Parathyroid adenoma (tissue), 2 donors: ENCODE measurements around the gene CXCL11.

Experiments used
- H2AFZ ChIP-seq: fragments of 300-600 bp; sonication (generic); one replicate; pipeline ENCODE4 v1.7.0; 2017; ENCODE audit warnings: antibody characterized with exemption, mild to moderate bottlenecking
- H3K27ac ChIP-seq: fragments of 300-600 bp; sonication (generic); one replicate; pipeline ENCODE4 v1.7.0; 2017
- H3K27me3 ChIP-seq: fragments of 300-600 bp; sonication (generic); one replicate; pipeline ENCODE4 v1.7.0; 2017; ENCODE audit warnings: low read length; ENCODE audit not compliant: control insufficient read depth, insufficient read depth
- H3K36me3 ChIP-seq: fragments of 300-600 bp; sonication (generic); one replicate; pipeline ENCODE4 v1.7.0; 2017; ENCODE audit warnings: low read length; ENCODE audit not compliant: control insufficient read depth, insufficient read depth
- H3K4me1 ChIP-seq: fragments of 300-600 bp; sonication (generic); one replicate; pipeline ENCODE4 v1.7.0; 2017; ENCODE audit warnings: control low read depth
- H3K4me2 ChIP-seq: fragments of 300-600 bp; sonication (generic); one replicate; pipeline ENCODE4 v1.7.0; 2017; ENCODE audit warnings: low read length
- H3K4me3 ChIP-seq: fragments of 300-600 bp; sonication (generic); one replicate; pipeline ENCODE4 v1.7.0; 2017; ENCODE audit warnings: low read depth, low read length
- H3K79me2 ChIP-seq: fragments of 300-600 bp; sonication (generic); one replicate; pipeline ENCODE4 v1.7.0; 2017; ENCODE audit warnings: control low read depth
- H3K9ac ChIP-seq: fragments of 300-600 bp; sonication (generic); one replicate; pipeline ENCODE4 v1.7.0; 2017; ENCODE audit warnings: mild to moderate bottlenecking
- H3K9me3 ChIP-seq: fragments of 300-600 bp; sonication (generic); one replicate; pipeline ENCODE4 v1.7.0; 2017; ENCODE audit warnings: low read length; ENCODE audit not compliant: control insufficient read depth
- CTCF ChIP-seq: fragments of 300-600 bp; sonication (generic); IDR thresholded peaks from one replicate; pipeline ENCODE4 v1.7.0; 2017; ENCODE audit warnings: antibody characterized with exemption, mild to moderate bottlenecking
- donor health status: primary hyperparathyroidism.

Gene CXCL11

GRCh38 chr4:76010576-76010975 is 25.3 kb downstream of the CXCL11 start:
- Histone ChIP-seq H3K9me3 (no peaks in the 10 kb centered on the region), H3K4me2 (no peak overlapping the region), H3K4me1 (no peaks in the 10 kb centered on the region), H2AFZ (no peak overlapping the region), H3K36me3 (no peaks in the 10 kb centered on the region), H3K27me3 (no peaks in the 10 kb centered on the region), H3K9ac (no peak overlapping the region), H3K27ac (no peak overlapping the region), H3K4me3 (no peak overlapping the region), H3K79me2 (no peaks in the 10 kb centered on the region)
- TF ChIP-seq CTCF, result no peak

GRCh38 chr4:76009311-76009710 is 26.6 kb downstream of the CXCL11 start:
- Histone ChIP-seq H3K4me3 (no peak overlapping the region), H3K36me3 (no peaks in the 10 kb centered on the region), H3K27ac (no peak overlapping the region), H3K79me2 (no peaks in the 10 kb centered on the region), H2AFZ (no peak overlapping the region), H3K27me3 (no peaks in the 10 kb centered on the region), H3K4me2 (no peak overlapping the region), H3K9ac (no peak overlapping the region), H3K9me3 (no peaks in the 10 kb centered on the region), H3K4me1 (no peaks in the 10 kb centered on the region)
- TF ChIP-seq CTCF, result no peak

- Histone ChIP-seq H3K9me3 (no peaks in the 10 kb centered on the region), H3K27me3 (no peaks in the 10 kb centered on the region), H2AFZ (no peak within 1 kb of the TSS), H3K4me1 (no peaks in the 10 kb centered on the region), H3K4me3 (no peak within 1 kb of the TSS), H3K4me2 (no peak within 1 kb of the TSS), H3K27ac (no peak within 1 kb of the TSS), H3K79me2 (no peaks in the 10 kb centered on the region), H3K36me3 (no peaks in the 10 kb centered on the region), H3K9ac (no peak within 1 kb of the TSS)
- TF ChIP-seq CTCF, result no peak
Measured at GRCh38 chr4:76007089-76007862, 28.6 kb downstream of the CXCL11 start, which contains the start of gene CXCL9. TSS of gene CXCL9 (minus strand) at chr4:76007509. CDS start at chr4:76007449, 60 bp downstream.

DNA sequence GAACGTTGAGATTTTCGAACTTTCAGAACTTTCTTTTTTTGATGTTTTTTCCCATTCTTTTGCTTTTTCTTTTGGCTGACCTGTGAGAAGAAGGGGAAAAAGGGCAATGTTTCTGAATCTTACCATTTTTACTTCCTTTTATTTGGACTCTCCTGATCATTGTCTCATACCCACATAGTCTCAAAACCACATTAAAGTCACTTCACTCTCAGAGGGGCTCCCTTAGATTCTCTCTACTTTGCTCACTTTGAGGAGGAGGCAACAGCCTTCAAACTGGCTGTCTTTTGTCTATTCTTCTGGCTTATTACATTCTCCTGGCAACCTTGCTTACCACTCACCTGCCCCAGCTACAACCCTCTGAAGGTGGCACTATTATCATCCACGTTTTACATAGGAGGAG is 32.2 kb downstream of the CXCL11 start:
- no peak overlapping the region for H3K4me3 ChIP-seq
- H3K9ac ChIP-seq, result no peak overlapping the region
- H3K4me1 ChIP-seq, result no peaks in the 10 kb centered on the region
- no peaks in the 10 kb centered on the region for H3K79me2 ChIP-seq
- H2AFZ ChIP-seq, result no peak overlapping the region
- no peak overlapping the region for H3K4me2 ChIP-seq
- H3K27ac ChIP-seq, result no peak overlapping the region
- H3K9me3 ChIP-seq, result no peaks in the 10 kb centered on the region
- no peaks in the 10 kb centered on the region for H3K36me3 ChIP-seq
- TF ChIP-seq CTCF, result no peak
- no peaks in the 10 kb centered on the region for H3K27me3 ChIP-seq

DNA sequence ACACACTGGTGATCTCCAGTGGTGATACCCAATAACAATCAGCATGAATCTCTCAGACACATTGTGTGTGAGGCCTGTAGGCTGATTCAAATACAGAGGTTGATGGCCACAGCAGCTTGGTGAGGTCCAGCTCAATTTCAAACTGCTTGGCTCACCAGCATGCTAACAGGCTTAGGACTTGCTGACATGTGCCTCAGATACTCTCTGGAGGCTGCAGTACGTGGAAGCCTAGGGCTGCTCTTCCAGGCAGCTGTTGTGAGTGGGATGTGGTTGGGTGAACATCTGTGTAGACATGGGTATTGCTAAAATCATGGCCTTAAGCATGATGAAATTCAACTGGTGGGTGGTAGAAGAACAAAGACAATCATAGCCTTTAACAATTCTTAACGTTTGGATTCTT is 32.8 kb downstream of the CXCL11 start:
- H3K79me2 ChIP-seq, result no peaks in the 10 kb centered on the region
- no peak overlapping the region for H3K4me2 ChIP-seq
- no peaks in the 10 kb centered on the region for H3K9me3 ChIP-seq
- H3K27ac ChIP-seq, result no peak overlapping the region
- no peak overlapping the region for H3K4me3 ChIP-seq
- H2AFZ ChIP-seq, result no peak overlapping the region
- H3K4me1 ChIP-seq, result no peaks in the 10 kb centered on the region
- no peak overlapping the region for H3K9ac ChIP-seq
- TF ChIP-seq CTCF, result no peak
- no peaks in the 10 kb centered on the region for H3K27me3 ChIP-seq
- H3K36me3 ChIP-seq, result no peaks in the 10 kb centered on the region
